Measurements from ENCODE around the gene ALKBH1. TPM values are rescaled to one million over a fixed set of nuclear protein-coding genes. Genes with fewer than 3 reads are reported as not detected.

Gene ALKBH1
- polyA plus RNA-seq, 1 donor from 2014 or later: 10.2 TPM

Other genes starting within 250 kb of the ALKBH1 start
- 134 TPM for gene AHSA1, start 249.9 kb downstream of the ALKBH1 start, polyA plus RNA-seq
- not detected for gene ISM2, start 209.2 kb downstream of the ALKBH1 start, polyA plus RNA-seq
- 20.3 TPM for gene SPTLC2, start 91.4 kb downstream of the ALKBH1 start, polyA plus RNA-seq
- gene SLIRP, start 80 bp upstream of the ALKBH1 start, polyA plus RNA-seq: 227 TPM
- 65.1 TPM for gene SNW1, start 53.1 kb upstream of the ALKBH1 start, polyA plus RNA-seq
- 3.5 TPM for gene ADCK1, start 92.1 kb upstream of the ALKBH1 start, polyA plus RNA-seq